HepG2 (cell line): Measurements from ENCODE around the gene ANKRD11. TPM values are rescaled to one million over a fixed set of nuclear protein-coding genes. Genes with fewer than 3 reads are reported as not detected.

Source experiments
- CEBPG ChIP-seq: IDR thresholded peaks from 2 replicates; pipeline ENCODE4 v1.6.1; 2016
- CENPBD1 ChIP-seq: sonication (generic); formaldehyde crosslinking; IDR thresholded peaks from 2 replicates; pipeline ENCODE4 v1.8.0; 2022; ENCODE audit warnings: missing genetic modification reagents, low read depth, mild to moderate bottlenecking, borderline replicate concordance
- GATA4 ChIP-seq: sonication (generic); IDR thresholded peaks from 2 replicates; pipeline ENCODE4 v1.6.1; 2016; ENCODE audit warnings: antibody characterized with exemption, low read depth, borderline replicate concordance
- HMG20A ChIP-seq: IDR thresholded peaks from 2 replicates; pipeline ENCODE4 v1.6.1; 2016; ENCODE audit warnings: borderline replicate concordance
- KAT8 ChIP-seq: IDR thresholded peaks from 2 replicates; pipeline ENCODE4 v1.6.1; 2016; ENCODE audit warnings: missing genetic modification reagents, missing compliant biosample characterization
- KDM5A ChIP-seq: fragments of 200-600 bp; sonication (generic); IDR thresholded peaks from 2 replicates; pipeline ENCODE4 v1.7.0; 2018; ENCODE audit warnings: antibody characterized with exemption, mild to moderate bottlenecking, low read length, borderline replicate concordance
- POGK ChIP-seq: sonication (generic); formaldehyde crosslinking; conservative IDR thresholded peaks from 2 replicates; pipeline ENCODE4 v1.8.0; 2022; ENCODE audit warnings: mild to moderate bottlenecking, moderate library complexity, missing genetic modification reagents
- REL ChIP-seq: sonication (generic); formaldehyde crosslinking; conservative IDR thresholded peaks from 2 replicates; pipeline ENCODE4 v1.8.0; 2022; ENCODE audit warnings: mild to moderate bottlenecking, missing genetic modification reagents, moderate library complexity
- REPIN1 ChIP-seq: sonication (generic); formaldehyde crosslinking; IDR thresholded peaks from 2 replicates; pipeline ENCODE4 v1.8.0; 2022; ENCODE audit warnings: missing genetic modification reagents, low read depth, mild to moderate bottlenecking, borderline replicate concordance
- SATB2 ChIP-seq: sonication (generic); formaldehyde crosslinking; IDR thresholded peaks from 2 replicates; pipeline ENCODE4 v1.5.0; 2020; ENCODE audit warnings: missing genetic modification reagents
- SRSF1 ChIP-seq: fragments of 200-400 bp; formaldehyde crosslinking; optimal IDR thresholded peaks from 2 replicates; pipeline ENCODE3; 2017; ENCODE audit warnings: mild to moderate bottlenecking, low read depth, low read length, moderate library complexity
- ZBTB1 ChIP-seq: sonication (generic); formaldehyde crosslinking; IDR thresholded peaks from 2 replicates; pipeline ENCODE4 v1.4.0; 2020; ENCODE audit warnings: missing genetic modification reagents, borderline replicate concordance
- ZFYVE20 ChIP-seq: sonication (generic); formaldehyde crosslinking; IDR thresholded peaks from 2 replicates; pipeline ENCODE4 v1.8.0; 2023; ENCODE audit warnings: low read depth, mild to moderate bottlenecking, moderate library complexity, missing genetic modification reagents, borderline replicate concordance
- ZNF12 ChIP-seq: sonication (generic); formaldehyde crosslinking; IDR thresholded peaks from 2 replicates; pipeline ENCODE4 v1.5.0; 2020; ENCODE audit warnings: missing genetic modification reagents
- ZNF232 ChIP-seq: sonication (generic); formaldehyde crosslinking; IDR thresholded peaks from 2 replicates; pipeline ENCODE4 v1.4.0; 2020; ENCODE audit warnings: missing genetic modification reagents, borderline replicate concordance
- ZNF256 ChIP-seq: sonication (generic); formaldehyde crosslinking; conservative IDR thresholded peaks from 2 replicates; pipeline ENCODE4 v1.4.0; 2020; ENCODE audit warnings: missing genetic modification reagents
- ZNF281 ChIP-seq: sonication (generic); formaldehyde crosslinking; IDR thresholded peaks from 2 replicates; pipeline ENCODE4 v1.4.0; 2020; ENCODE audit warnings: missing genetic modification reagents, borderline replicate concordance
- ZNF30 ChIP-seq: sonication (generic); formaldehyde crosslinking; IDR thresholded peaks from 2 replicates; pipeline ENCODE4 v1.5.0; 2020; ENCODE audit warnings: mild to moderate bottlenecking, missing genetic modification reagents
- ZNF580 ChIP-seq: IDR thresholded peaks from 2 replicates; pipeline ENCODE4 v1.6.1; 2016; ENCODE audit warnings: low read depth, borderline replicate concordance
- ZNF7 ChIP-seq: IDR thresholded peaks from 2 replicates; pipeline ENCODE4 v1.6.1; 2016; ENCODE audit warnings: missing biosample characterization, missing genetic modification reagents
- ZNF740 ChIP-seq: sonication (generic); formaldehyde crosslinking; IDR thresholded peaks from 2 replicates; pipeline ENCODE4 v1.4.0; 2020; ENCODE audit warnings: missing genetic modification reagents
- ZNF749 ChIP-seq: sonication (generic); formaldehyde crosslinking; IDR thresholded peaks from 2 replicates; pipeline ENCODE4 v1.8.0; 2022; ENCODE audit warnings: mild to moderate bottlenecking, missing genetic modification reagents, moderate library complexity, borderline replicate concordance
- ZNF883 ChIP-seq: sonication (generic); formaldehyde crosslinking; IDR thresholded peaks from 2 replicates; pipeline ENCODE4 v1.5.1; 2020; ENCODE audit warnings: mild to moderate bottlenecking, missing genetic modification reagents; ENCODE audit errors: not compliant biosample characterization
- polyA plus RNA-seq, 8 experiments: library from polyadenylated mRNA; depleted of rRNA in 3 of 8; stranded (reverse) in 7 of 8; unstranded in 1 of 8; fragments of >200 nt; fragmentation: Illumina TruSeq in 4 of 8; extraction: Trizol in 4 of 8; gene quantifications; 2 replicates each; pipeline versions ENCODE4 v1.2.1 to v1.2.3, GENCODE V29; 2011 to 2016; ENCODE audit warnings: low read depth in 4 of 8, missing spikeins in 1 of 8, mixed read lengths in 1 of 8; ENCODE audit not compliant: insufficient read depth in 1 of 8
- total RNA-seq, 5 experiments: library from RNA; depleted of rRNA; stranded (reverse); fragments of >200 nt; fragmentation: Illumina TruSeq; extraction: Trizol; gene quantifications; 2 replicates each; pipeline ENCODE4 v1.2.3, GENCODE V29; 2016; ENCODE audit warnings: low read depth in 1 of 5

Gene ANKRD11
- total and polyA plus RNA-seq, 2 of the 13 experiments (the other 11 are each of a cell fraction or from before 2014, with no cell fraction given): 21.4 to 38.4 TPM

- TF ChIP-seq CENPBD1 (CRISPR knock-in tag) (no peak), KAT8 (CRISPR knock-in tag) (peak; percentile 95), REL (CRISPR knock-in tag) (no peak), ZNF256 (no peak), SRSF1 (no peak), POGK (peak; percentile 67; the same call in 1 of the 2 replicates), REPIN1 (CRISPR knock-in tag) (peak; percentile 97; the same call in 1 of the 2 replicates), ZBTB1 (CRISPR knock-in tag) (no peak), ZNF30 (CRISPR knock-in tag) (no peak), ZNF281 (CRISPR knock-in tag) (no peak; the same call in 1 of the 2 replicates), GATA4 (peak; percentile 75; the same call in 1 of the 2 replicates), ZNF883 (CRISPR knock-in tag) (peak; percentile 86), ZNF740 (CRISPR knock-in tag) (peak; percentile 62; the same call in 1 of the 2 replicates), SATB2 (CRISPR knock-in tag) (no peak), HMG20A (CRISPR knock-in tag) (peak; percentile 76; the same call in 1 of the 2 replicates), ZNF580 (CRISPR knock-in tag) (peak; percentile 90; the same call in 1 of the 2 replicates), ZNF749 (CRISPR knock-in tag) (no peak), ZNF7 (0 out of 2 replicates have a peak, but pooled peaks have one; percentile 2), ZFYVE20 (CRISPR knock-in tag) (no peak), ZNF232 (no peak; the same call in 1 of the 2 replicates), ZNF12 (CRISPR knock-in tag) (no peak), KDM5A (no peak; the same call in 1 of the 2 replicates), CEBPG (CRISPR knock-in tag) (no peak; the same call in 1 of the 2 replicates)
Observed at GRCh38 chr16:89505204-89506112, 15.1 kb upstream of the ANKRD11 start (continued).
